Measurements from ENCODE around the gene LGR4. TPM values are rescaled to one million over a fixed set of nuclear protein-coding genes. Genes with fewer than 3 reads are reported as not detected.

LGR4 gene
- total and polyA plus RNA-seq, 2 experiments from 2014 or later = 22.6 to 99.6 TPM

GRCh38 chr11:27381238-27381666, 91.3 kb downstream of the LGR4 start (continued):
- TF ChIP-seq, protein P1, sequence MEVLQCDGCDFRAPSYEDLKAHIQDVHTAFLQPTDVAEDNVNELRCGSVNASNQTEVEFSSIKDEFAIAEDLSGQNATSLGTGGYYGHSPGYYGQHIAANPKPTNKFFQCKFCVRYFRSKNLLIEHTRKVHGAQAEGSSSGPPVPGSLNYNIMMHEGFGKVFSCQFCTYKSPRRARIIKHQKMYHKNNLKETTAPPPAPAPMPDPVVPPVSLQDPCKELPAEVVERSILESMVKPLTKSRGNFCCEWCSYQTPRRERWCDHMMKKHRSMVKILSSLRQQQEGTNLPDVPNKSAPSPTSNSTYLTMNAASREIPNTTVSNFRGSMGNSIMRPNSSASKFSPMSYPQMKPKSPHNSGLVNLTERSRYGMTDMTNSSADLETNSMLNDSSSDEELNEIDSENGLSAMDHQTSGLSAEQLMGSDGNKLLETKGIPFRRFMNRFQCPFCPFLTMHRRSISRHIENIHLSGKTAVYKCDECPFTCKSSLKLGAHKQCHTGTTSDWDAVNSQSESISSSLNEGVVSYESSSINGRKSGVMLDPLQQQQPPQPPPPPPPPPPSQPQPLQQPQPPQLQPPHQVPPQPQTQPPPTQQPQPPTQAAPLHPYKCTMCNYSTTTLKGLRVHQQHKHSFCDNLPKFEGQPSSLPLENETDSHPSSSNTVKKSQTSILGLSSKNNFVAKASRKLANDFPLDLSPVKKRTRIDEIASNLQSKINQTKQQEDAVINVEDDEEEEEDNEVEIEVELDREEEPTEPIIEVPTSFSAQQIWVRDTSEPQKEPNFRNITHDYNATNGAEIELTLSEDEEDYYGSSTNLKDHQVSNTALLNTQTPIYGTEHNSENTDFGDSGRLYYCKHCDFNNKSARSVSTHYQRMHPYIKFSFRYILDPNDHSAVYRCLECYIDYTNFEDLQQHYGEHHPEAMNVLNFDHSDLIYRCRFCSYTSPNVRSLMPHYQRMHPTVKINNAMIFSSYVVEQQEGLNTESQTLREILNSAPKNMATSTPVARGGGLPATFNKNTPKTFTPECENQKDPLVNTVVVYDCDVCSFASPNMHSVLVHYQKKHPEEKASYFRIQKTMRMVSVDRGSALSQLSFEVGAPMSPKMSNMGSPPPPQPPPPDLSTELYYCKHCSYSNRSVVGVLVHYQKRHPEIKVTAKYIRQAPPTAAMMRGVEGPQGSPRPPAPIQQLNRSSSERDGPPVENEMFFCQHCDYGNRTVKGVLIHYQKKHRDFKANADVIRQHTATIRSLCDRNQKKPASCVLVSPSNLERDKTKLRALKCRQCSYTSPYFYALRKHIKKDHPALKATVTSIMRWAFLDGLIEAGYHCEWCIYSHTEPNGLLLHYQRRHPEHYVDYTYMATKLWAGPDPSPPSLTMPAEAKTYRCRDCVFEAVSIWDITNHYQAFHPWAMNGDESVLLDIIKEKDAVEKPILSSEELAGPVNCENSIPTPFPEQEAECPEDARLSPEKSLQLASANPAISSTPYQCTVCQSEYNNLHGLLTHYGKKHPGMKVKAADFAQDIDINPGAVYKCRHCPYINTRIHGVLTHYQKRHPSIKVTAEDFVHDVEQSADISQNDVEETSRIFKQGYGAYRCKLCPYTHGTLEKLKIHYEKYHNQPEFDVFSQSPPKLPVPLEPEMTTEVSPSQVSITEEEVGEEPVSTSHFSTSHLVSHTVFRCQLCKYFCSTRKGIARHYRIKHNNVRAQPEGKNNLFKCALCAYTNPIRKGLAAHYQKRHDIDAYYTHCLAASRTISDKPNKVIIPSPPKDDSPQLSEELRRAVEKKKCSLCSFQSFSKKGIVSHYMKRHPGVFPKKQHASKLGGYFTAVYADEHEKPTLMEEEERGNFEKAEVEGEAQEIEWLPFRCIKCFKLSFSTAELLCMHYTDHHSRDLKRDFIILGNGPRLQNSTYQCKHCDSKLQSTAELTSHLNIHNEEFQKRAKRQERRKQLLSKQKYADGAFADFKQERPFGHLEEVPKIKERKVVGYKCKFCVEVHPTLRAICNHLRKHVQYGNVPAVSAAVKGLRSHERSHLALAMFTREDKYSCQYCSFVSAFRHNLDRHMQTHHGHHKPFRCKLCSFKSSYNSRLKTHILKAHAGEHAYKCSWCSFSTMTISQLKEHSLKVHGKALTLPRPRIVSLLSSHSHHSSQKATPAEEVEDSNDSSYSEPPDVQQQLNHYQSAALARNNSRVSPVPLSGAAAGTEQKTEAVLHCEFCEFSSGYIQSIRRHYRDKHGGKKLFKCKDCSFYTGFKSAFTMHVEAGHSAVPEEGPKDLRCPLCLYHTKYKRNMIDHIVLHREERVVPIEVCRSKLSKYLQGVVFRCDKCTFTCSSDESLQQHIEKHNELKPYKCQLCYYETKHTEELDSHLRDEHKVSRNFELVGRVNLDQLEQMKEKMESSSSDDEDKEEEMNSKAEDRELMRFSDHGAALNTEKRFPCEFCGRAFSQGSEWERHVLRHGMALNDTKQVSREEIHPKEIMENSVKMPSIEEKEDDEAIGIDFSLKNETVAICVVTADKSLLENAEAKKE (CRISPR knock-in tag; IDR thresholded peaks at IDR 0.05) = no peak
- TF ChIP-seq STAT1 (IDR thresholded peaks at IDR 0.05; ENCODE audit: unreplicated experiment) = no peak
- no peak for TF ChIP-seq ETS1 (IDR thresholded peaks at IDR 0.05)
- no peak for TF ChIP-seq EZH2 (IDR thresholded peaks at IDR 0.05; ENCODE audit: low read depth, unreplicated experiment)
- TF ChIP-seq EZH2phosphoT487 (IDR thresholded peaks at IDR 0.05; ENCODE audit: unreplicated experiment) = no peak
- TF ChIP-seq ZNF114 (CRISPR knock-in tag; IDR thresholded peaks at IDR 0.05) = no peak
- TF ChIP-seq JUNB (IDR thresholded peaks at IDR 0.05; ENCODE audit: unreplicated experiment) = no peak

DNA sequence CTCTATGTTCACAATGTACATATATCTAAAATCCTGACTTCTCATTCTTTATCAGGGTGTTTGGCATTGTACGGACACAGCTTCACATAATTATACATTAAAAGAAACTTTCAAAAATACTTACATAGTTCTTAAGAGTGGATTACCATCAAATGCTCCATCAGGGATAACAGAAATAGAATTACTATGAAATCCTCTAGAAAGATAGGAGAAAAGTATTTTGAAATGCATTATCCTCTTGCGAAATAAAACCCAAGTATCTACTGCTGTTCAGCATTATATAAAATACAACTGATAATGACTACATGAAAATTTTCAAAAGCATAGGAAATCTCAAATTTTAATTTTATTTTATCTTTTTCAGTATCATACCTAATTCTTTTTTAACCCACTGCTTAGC, 91.8 kb downstream of the LGR4 start:
- Histone ChIP-seq H3K79me2 (replicated peaks; ENCODE audit: insufficient read depth) (no peaks in the 10 kb centered on the region), H3K27ac (ENCODE audit: low read depth) (no peak overlapping the region), H3K36me3 (ENCODE audit: insufficient read depth) (peaks cover 36% of the 10 kb centered on the region), H2AFZ (no peak overlapping the region), H3K4me2 (no peak overlapping the region), H3K4me3 (no peak overlapping the region), H3K9me2 (ENCODE audit: insufficient read depth) (no peaks in the 10 kb centered on the region), H4K20me1 (replicated peaks; ENCODE audit: insufficient read depth) (no peaks in the 10 kb centered on the region), H3K4me1 (ENCODE audit: insufficient read depth) (peaks cover 6% of the 10 kb centered on the region; the same call in 1 of the 2 replicates), H3F3A (replicated peaks; ENCODE audit: low read depth) (no peaks in the 10 kb centered on the region), H3K27me3 (ENCODE audit: insufficient read depth) (no peaks in the 10 kb centered on the region)
- no peak for DNase-seq (ENCODE audit: low spot score)
- H3K9me3 Mint-ChIP-seq = no peaks in the 10 kb centered on the region
- 0 out of 3 replicates have a peak, but pooled peaks cover 2% of the 10 kb centered on the region for H3K4me1 Mint-ChIP-seq
- no peaks in the 10 kb centered on the region for H3K27me3 Mint-ChIP-seq (ENCODE audit: insufficient read depth, low read depth, poor library complexity)
- H3K27ac Mint-ChIP-seq = no peak overlapping the region
- no peak overlapping the region for H3K4me3 Mint-ChIP-seq
- no peak for ATAC-seq
- peaks cover 42% of the 10 kb centered on the region for H3K36me3 Mint-ChIP-seq (ENCODE audit: low read depth)
- TF ChIP-seq POLR2AphosphoS5 (IDR thresholded peaks at IDR 0.05; ENCODE audit: low read depth) (no peak), ETS1 (IDR thresholded peaks at IDR 0.05) (no peak), CREB1 (CRISPR knock-in tag; IDR thresholded peaks at IDR 0.05; ENCODE audit: low read depth) (no peak), ZNF114 (CRISPR knock-in tag; IDR thresholded peaks at IDR 0.05) (no peak), REST (IDR thresholded peaks at IDR 0.05; ENCODE audit: unreplicated experiment) (no peak), CTCF (conservative IDR thresholded peaks at IDR 0.05; ENCODE audit: low read depth in 2 of 2) (no peak), EZH2 (IDR thresholded peaks at IDR 0.05; ENCODE audit: low read depth, unreplicated experiment) (no peak)

Data from GM23338 (cell line).